GM23338 (cell line): ENCODE data around the gene GFER. TPM values are rescaled to one million over a fixed set of nuclear protein-coding genes. Genes with fewer than 3 reads are reported as not detected.

ENCODE experiments used
- ATAC-seq: fragments of 200-7000 bp; cut with Tn5 transposase; 3 replicates; pipeline ENCODE4 v1.9.1; 2020
- DNase-seq: peaks from one replicate; pipeline ENCODE4 v3.0.0-alpha.2; 2015; ENCODE audit warnings: low spot score
- H2AFZ ChIP-seq: fragments of 200-600 bp; sonication (generic); 2 replicates; pipeline ENCODE4 v1.8.0; 2016; ENCODE audit warnings: antibody characterized with exemption, mild to moderate bottlenecking, moderate library complexity
- H3F3A ChIP-seq: fragments of 200-600 bp; sonication (generic); replicated peaks from 2 replicates; pipeline ENCODE4 v1.8.0; 2017; ENCODE audit warnings: antibody characterized with exemption, mixed run types, low read depth
- H3K27ac ChIP-seq: fragments of 200-600 bp; sonication (generic); 2 replicates; pipeline ENCODE4 v1.6.1; 2016; ENCODE audit warnings: low read depth
- H3K27me3 ChIP-seq: fragments of 200-600 bp; sonication (generic); 2 replicates; pipeline ENCODE4 v1.8.0; 2016; ENCODE audit warnings: mild to moderate bottlenecking, mixed run types, moderate library complexity; ENCODE audit not compliant: insufficient read depth
- H3K36me3 ChIP-seq: fragments of 200-600 bp; sonication (generic); 2 replicates; pipeline ENCODE4 v1.8.0; 2016; ENCODE audit warnings: mild to moderate bottlenecking; ENCODE audit not compliant: insufficient read depth
- H3K4me1 ChIP-seq: fragments of 200-600 bp; sonication (generic); 2 replicates; pipeline ENCODE4 v1.8.0; 2016; ENCODE audit warnings: mild to moderate bottlenecking, moderate library complexity; ENCODE audit not compliant: insufficient read depth
- H3K4me2 ChIP-seq: fragments of 200-600 bp; sonication (generic); 2 replicates; pipeline ENCODE4 v1.7.1; 2017; ENCODE audit warnings: mixed run types
- H3K4me3 ChIP-seq: fragments of 200-600 bp; sonication (generic); 2 replicates; pipeline ENCODE4 v1.6.1; 2016; ENCODE audit warnings: mixed run types
- H3K79me2 ChIP-seq: fragments of 200-600 bp; sonication (generic); replicated peaks from 2 replicates; pipeline ENCODE4 v1.8.0; 2017; ENCODE audit warnings: mild to moderate bottlenecking; ENCODE audit not compliant: insufficient read depth
- H3K9me2 ChIP-seq: fragments of 200-600 bp; sonication (generic); 2 replicates; pipeline ENCODE4 v1.8.0; 2017; ENCODE audit not compliant: insufficient read depth
- H4K20me1 ChIP-seq: fragments of 200-600 bp; sonication (generic); replicated peaks from 2 replicates; pipeline ENCODE4 v1.8.0; 2017; ENCODE audit warnings: mild to moderate bottlenecking; ENCODE audit not compliant: insufficient read depth
- H3K27ac Mint-ChIP-seq: 2 replicates; pipeline ENCODE4 v1.8.0; 2020; ENCODE audit warnings: inconsistent platforms, mild to moderate bottlenecking, moderate library complexity, mixed read lengths
- H3K27me3 Mint-ChIP-seq: 3 replicates; pipeline ENCODE4 v1.8.0; 2022; ENCODE audit warnings: low read depth, mild to moderate bottlenecking, moderate library complexity, mixed read lengths, inconsistent platforms; ENCODE audit not compliant: insufficient read depth, poor library complexity
- H3K36me3 Mint-ChIP-seq: 3 replicates; pipeline ENCODE4 v1.8.0; 2021; ENCODE audit warnings: low read depth, mild to moderate bottlenecking, inconsistent platforms, moderate library complexity, mixed read lengths
- H3K4me1 Mint-ChIP-seq: 3 replicates; pipeline ENCODE4 v1.8.0; 2020; ENCODE audit warnings: mild to moderate bottlenecking, inconsistent platforms, mixed read lengths
- H3K4me3 Mint-ChIP-seq: 3 replicates; pipeline ENCODE4 v1.8.0; 2021; ENCODE audit warnings: moderate library complexity, mild to moderate bottlenecking, inconsistent platforms, mixed read lengths
- H3K9me3 Mint-ChIP-seq: 3 replicates; pipeline ENCODE4 v1.8.0; 2020; ENCODE audit warnings: moderate library complexity, mild to moderate bottlenecking, inconsistent platforms, mixed read lengths
- CREB1 ChIP-seq: fragments of 250-450 bp; sonication (Bioruptor Pico); IDR thresholded peaks from 2 replicates; pipeline ENCODE4 v1.5.0; 2020; ENCODE audit warnings: low read depth, mild to moderate bottlenecking, moderate library complexity
- CTCF ChIP-seq, 2 experiments: fragments of 200-600 bp in 1 of 2; sonication (generic) in 1 of 2; conservative IDR thresholded peaks; 2 replicates each; pipeline versions ENCODE4 v1.5.1 to v1.6.1; 2016 to 2017; ENCODE audit warnings: antibody characterized with exemption in 2 of 2, low read depth in 2 of 2, mild to moderate bottlenecking in 2 of 2, moderate library complexity in 1 of 2
- ETS1 ChIP-seq: IDR thresholded peaks from 2 replicates; pipeline ENCODE4 v1.6.1; 2016; ENCODE audit warnings: antibody characterized with exemption
- EZH2 ChIP-seq: fragments of 200-600 bp; sonication (generic); IDR thresholded peaks from one replicate; pipeline ENCODE4 v1.8.0; 2017; ENCODE audit warnings: antibody characterized with exemption, mild to moderate bottlenecking, low read depth; ENCODE audit not compliant: unreplicated experiment
- EZH2phosphoT487 ChIP-seq: fragments of 200-600 bp; sonication (generic); IDR thresholded peaks from one replicate; pipeline ENCODE4 v1.8.1; 2018; ENCODE audit warnings: antibody characterized with exemption; ENCODE audit not compliant: unreplicated experiment
- JUNB ChIP-seq: IDR thresholded peaks from one replicate; pipeline ENCODE4 v1.6.1; 2016; ENCODE audit warnings: antibody characterized with exemption; ENCODE audit not compliant: unreplicated experiment
- NANOG ChIP-seq: IDR thresholded peaks from 2 replicates; pipeline ENCODE4 v1.6.1; 2016; ENCODE audit warnings: antibody characterized with exemption, borderline replicate concordance
- POLR2AphosphoS5 ChIP-seq: IDR thresholded peaks from 2 replicates; pipeline ENCODE4 v1.6.1; 2016; ENCODE audit warnings: antibody characterized with exemption, low read depth
- REST ChIP-seq: IDR thresholded peaks from one replicate; pipeline ENCODE4 v1.6.1; 2018; ENCODE audit warnings: antibody characterized with exemption; ENCODE audit not compliant: unreplicated experiment
- STAT1 ChIP-seq: IDR thresholded peaks from one replicate; pipeline ENCODE4 v1.6.1; 2016; ENCODE audit warnings: antibody characterized with exemption; ENCODE audit not compliant: unreplicated experiment
- ZNF114 ChIP-seq: fragments of 250-450 bp; sonication (Bioruptor Pico); IDR thresholded peaks from 2 replicates; pipeline ENCODE4 v1.5.0; 2020; ENCODE audit warnings: mild to moderate bottlenecking, moderate library complexity
- ZNF462 ChIP-seq: fragments of 250-450 bp; sonication (Bioruptor Pico); IDR thresholded peaks from 2 replicates; pipeline ENCODE4 v1.5.0; 2020; ENCODE audit warnings: mild to moderate bottlenecking, moderate library complexity
- polyA plus RNA-seq: library from polyadenylated mRNA; unstranded; fragments of >200 nt; fragmentation: Nextera tagmentation; extraction: Ambion mirVana; gene quantifications from 2 replicates; pipeline ENCODE4 v1.2.1, GENCODE V29; 2016
- total RNA-seq: library from RNA; depleted of rRNA; stranded (reverse); fragments of >200 nt; shearing (Covaris generic); gene quantifications from 2 replicates; pipeline ENCODE4 v1.2.3, GENCODE V29; 2014

The GFER gene
- total and polyA plus RNA-seq, 2 experiments from 2014 or later: 40.1 to 64.5 TPM

GRCh38 chr16:1949507-1949906 lies 34.5 kb upstream of the GFER start:
- H3F3A ChIP-seq: no peaks in the 10 kb centered on the region
- no peaks in the 10 kb centered on the region for H3K9me3 Mint-ChIP-seq
- peaks cover 3% of the 10 kb centered on the region for H3K4me1 Mint-ChIP-seq
- H3K27me3 Mint-ChIP-seq: peaks cover 8% of the 10 kb centered on the region
- H3K27me3 ChIP-seq: no peaks in the 10 kb centered on the region
- H3K79me2 ChIP-seq: no peaks in the 10 kb centered on the region
- no peaks in the 10 kb centered on the region; the same call in 2 of the 3 replicates for H3K36me3 Mint-ChIP-seq
- H3K4me3 Mint-ChIP-seq: no peak overlapping the region
- DNase-seq: no peak
- TF ChIP-seq JUNB: no peak
- TF ChIP-seq STAT1: no peak
- TF ChIP-seq REST: no peak
- no peak for TF ChIP-seq ETS1
- TF ChIP-seq CREB1 (CRISPR knock-in tag): no peak
- no peak for TF ChIP-seq EZH2phosphoT487
- no peak for TF ChIP-seq ZNF462 (CRISPR knock-in tag)
- TF ChIP-seq CTCF (conservative IDR thresholded peaks at IDR 0.05; ENCODE audit: low read depth in 2 of 2): no peak
- TF ChIP-seq EZH2: no peak
- TF ChIP-seq NANOG: no peak
- TF ChIP-seq POLR2AphosphoS5: no peak
- no peak for TF ChIP-seq ZNF114 (CRISPR knock-in tag)
- H3K4me1 ChIP-seq: no peaks in the 10 kb centered on the region
- no peak overlapping the region for H3K4me2 ChIP-seq
- no peak overlapping the region for H3K27ac ChIP-seq
- no peak overlapping the region for H2AFZ ChIP-seq
- no peak for ATAC-seq
- no peaks in the 10 kb centered on the region for H4K20me1 ChIP-seq
- no peak overlapping the region for H3K4me3 ChIP-seq
- H3K9me2 ChIP-seq: no peaks in the 10 kb centered on the region
- H3K36me3 ChIP-seq: no peaks in the 10 kb centered on the region
- no peak overlapping the region for H3K27ac Mint-ChIP-seq
